Breast epithelium (tissue), 4 donors: ENCODE data around the gene SMCO3. TPM values are rescaled to one million over a fixed set of nuclear protein-coding genes. Genes with fewer than 3 reads are reported as not detected.

Source experiments
- DNase-seq, 2 donors: peaks; one replicate each; pipeline ENCODE4 v3.0.0-alpha.2; 2019; ENCODE audit warnings: low spot score in 2 of 2
- H3K27ac ChIP-seq, 2 donors: fragments of 200-600 bp; sonication (generic) in 1 of 2; one replicate each; pipeline ENCODE4 v1.5.1; 2016 to 2019; ENCODE audit warnings: mild to moderate bottlenecking in 1 of 2
- H3K27me3 ChIP-seq, 2 donors: fragments of 200-600 bp; sonication (generic) in 1 of 2; one replicate each; pipeline versions ENCODE4 v1.5.1 to v1.6.0; 2017 to 2019; ENCODE audit warnings: control low read depth in 1 of 2, mild to moderate bottlenecking in 1 of 2
- H3K36me3 ChIP-seq: fragments of 200-600 bp; one replicate; pipeline ENCODE4 v1.5.1; 2019
- H3K4me1 ChIP-seq, 2 donors: fragments of 200-600 bp; sonication (generic); one replicate each; pipeline ENCODE4 v1.5.1; 2016 to 2019; ENCODE audit warnings: control low read depth in 1 of 2
- H3K4me3 ChIP-seq, 3 donors: fragments of 200-600 bp; sonication (generic); 1 replicate in 2 of 3; 2 replicates in 1 of 3; pipeline ENCODE4 v1.5.1; 2016 to 2019; ENCODE audit warnings: mild to moderate bottlenecking in 3 of 3, moderate library complexity in 2 of 3
- H3K9me3 ChIP-seq, 2 donors: fragments of 200-600 bp; sonication (generic) in 1 of 2; one replicate each; pipeline ENCODE4 v1.5.1; 2016 to 2019; ENCODE audit warnings: control low read depth in 1 of 2
- POLR2A ChIP-seq: fragments of 450-650 bp; IDR thresholded peaks from one replicate; pipeline ENCODE4 v1.6.1; 2016; ENCODE audit warnings: antibody characterized with exemption, mild to moderate bottlenecking, moderate library complexity
- POLR2AphosphoS5 ChIP-seq, 3 donors: sonication (generic); formaldehyde crosslinking; IDR thresholded peaks; one replicate each; pipeline ENCODE4 v1.6.1; 2017; ENCODE audit warnings: antibody characterized with exemption in 3 of 3
- intact Hi-C: fragments of 100-400 bp; cut with DNase I; formaldehyde crosslinking; loops from one replicate; pipeline ENCODE4 v1.15.1; 2023; ENCODE audit warnings: low total_unique reads
- total RNA-seq, 3 donors: library from RNA; depleted of rRNA; stranded (reverse); fragments of >200 nt; gene quantifications; one replicate each; pipeline ENCODE4 v1.1.0, GENCODE V29; 2016
- TF ChIP-seq, protein P1 (sequence below), 3 donors: fragments of 450-650 bp; IDR thresholded peaks; one replicate each; pipeline ENCODE4 v1.5.1; 2016 to 2017; ENCODE audit warnings: antibody characterized with exemption in 3 of 3, mild to moderate bottlenecking in 3 of 3, moderate library complexity in 3 of 3

SMCO3 gene
- total RNA-seq, 3 donors from 2014 or later = 0.33 to 0.59 TPM; not detected in 1

DNA sequence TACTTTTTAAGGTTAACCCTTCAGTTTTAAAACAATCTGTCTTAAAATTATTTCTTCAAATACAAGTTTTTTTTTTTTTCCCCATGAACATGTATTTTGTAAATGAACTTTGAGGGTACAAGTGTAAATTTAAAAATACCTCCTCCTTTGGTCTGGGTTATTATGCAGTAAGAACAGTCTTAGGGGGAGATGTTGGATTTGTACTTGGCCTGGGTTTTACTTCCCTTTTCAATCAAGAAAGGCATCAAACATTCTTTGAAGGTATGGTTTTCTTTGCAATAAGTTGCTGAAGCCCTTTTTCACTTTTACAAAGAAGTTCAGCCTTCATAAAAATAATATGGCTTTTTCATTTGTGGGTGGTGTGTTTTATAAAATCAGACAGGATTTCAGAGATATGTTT is 31.2 kb downstream of the SMCO3 start:
- no peak overlapping the region for H3K4me3 ChIP-seq
- H3K4me1 ChIP-seq = no peaks in the 10 kb centered on the region
- intact Hi-C loops = no loop called here
- no peak for DNase-seq
- TF ChIP-seq, protein P1, sequence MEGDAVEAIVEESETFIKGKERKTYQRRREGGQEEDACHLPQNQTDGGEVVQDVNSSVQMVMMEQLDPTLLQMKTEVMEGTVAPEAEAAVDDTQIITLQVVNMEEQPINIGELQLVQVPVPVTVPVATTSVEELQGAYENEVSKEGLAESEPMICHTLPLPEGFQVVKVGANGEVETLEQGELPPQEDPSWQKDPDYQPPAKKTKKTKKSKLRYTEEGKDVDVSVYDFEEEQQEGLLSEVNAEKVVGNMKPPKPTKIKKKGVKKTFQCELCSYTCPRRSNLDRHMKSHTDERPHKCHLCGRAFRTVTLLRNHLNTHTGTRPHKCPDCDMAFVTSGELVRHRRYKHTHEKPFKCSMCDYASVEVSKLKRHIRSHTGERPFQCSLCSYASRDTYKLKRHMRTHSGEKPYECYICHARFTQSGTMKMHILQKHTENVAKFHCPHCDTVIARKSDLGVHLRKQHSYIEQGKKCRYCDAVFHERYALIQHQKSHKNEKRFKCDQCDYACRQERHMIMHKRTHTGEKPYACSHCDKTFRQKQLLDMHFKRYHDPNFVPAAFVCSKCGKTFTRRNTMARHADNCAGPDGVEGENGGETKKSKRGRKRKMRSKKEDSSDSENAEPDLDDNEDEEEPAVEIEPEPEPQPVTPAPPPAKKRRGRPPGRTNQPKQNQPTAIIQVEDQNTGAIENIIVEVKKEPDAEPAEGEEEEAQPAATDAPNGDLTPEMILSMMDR (IDR thresholded peaks at IDR 0.05) = no peak
- TF ChIP-seq POLR2A = no peak
- no peak for TF ChIP-seq POLR2AphosphoS5 (IDR thresholded peaks at IDR 0.05)
- no peaks in the 10 kb centered on the region for H3K36me3 ChIP-seq
- H3K27ac ChIP-seq = no peak overlapping the region
- no peaks in the 10 kb centered on the region for H3K27me3 ChIP-seq
- H3K9me3 ChIP-seq = no peaks in the 10 kb centered on the region

DNA sequence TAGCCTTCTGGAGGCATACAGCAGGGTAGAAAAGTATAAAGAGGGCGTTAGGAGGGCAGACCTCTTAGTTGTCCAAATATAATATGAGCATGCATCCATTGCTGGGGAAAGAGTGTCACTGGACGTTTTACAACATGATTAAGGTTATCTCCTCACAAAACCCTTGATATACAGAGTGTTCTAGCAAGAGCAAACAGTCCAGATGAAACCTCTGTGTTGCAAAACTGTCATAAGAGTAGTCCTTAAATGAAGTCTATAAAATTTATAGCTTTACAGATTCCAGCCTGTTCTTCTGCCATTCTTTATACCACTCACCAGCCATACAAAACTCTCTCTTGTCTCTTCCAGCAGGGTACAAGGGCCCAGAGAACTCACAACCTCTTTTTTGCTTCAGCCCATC is 32.4 kb downstream of the SMCO3 start:
- Histone ChIP-seq H3K4me1 (peaks cover 0 to 2% of the 10 kb centered on the region in 2 donors), H3K27me3 (no peaks in the 10 kb centered on the region), H3K27ac (no peak overlapping the region), H3K4me3 (no peak overlapping the region), H3K9me3 (no peaks in the 10 kb centered on the region), H3K36me3 (no peaks in the 10 kb centered on the region)
- DNase-seq = no peak
- TF ChIP-seq, protein P1 (IDR thresholded peaks at IDR 0.05) = no peak
- no peak for TF ChIP-seq POLR2AphosphoS5 (IDR thresholded peaks at IDR 0.05)
- TF ChIP-seq POLR2A = no peak
- intact Hi-C loops = no loop called here

DNA sequence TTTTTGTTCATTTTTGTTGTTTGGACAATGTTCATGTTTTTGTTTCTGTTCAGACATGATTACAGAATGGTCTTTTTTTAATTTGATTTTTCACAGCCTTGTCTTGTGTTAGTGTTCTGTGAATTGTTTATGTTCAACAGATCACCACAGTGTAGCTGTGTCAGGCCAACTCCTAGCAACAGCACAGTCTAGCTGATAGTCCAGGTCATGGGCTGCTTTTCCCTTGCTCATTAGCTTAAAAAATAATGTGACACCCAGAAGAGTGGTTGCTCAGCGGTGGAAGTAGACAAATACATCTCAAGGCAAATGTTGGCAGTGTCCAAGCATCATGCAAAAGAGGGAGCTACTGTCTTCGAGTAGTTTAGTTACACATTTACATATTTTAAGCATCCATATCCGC is 33.1 kb downstream of the SMCO3 start:
- Histone ChIP-seq H3K27me3 (no peaks in the 10 kb centered on the region), H3K4me1 (peaks cover 0 to 7% of the 10 kb centered on the region in 2 donors), H3K27ac (no peak overlapping the region), H3K4me3 (no peak overlapping the region), H3K36me3 (no peaks in the 10 kb centered on the region), H3K9me3 (no peaks in the 10 kb centered on the region)
- TF ChIP-seq POLR2A = no peak
- TF ChIP-seq POLR2AphosphoS5 (IDR thresholded peaks at IDR 0.05) = no peak
- TF ChIP-seq, protein P1 (IDR thresholded peaks at IDR 0.05) = no peak
- intact Hi-C loops = no loop called here
- no peak for DNase-seq

DNA sequence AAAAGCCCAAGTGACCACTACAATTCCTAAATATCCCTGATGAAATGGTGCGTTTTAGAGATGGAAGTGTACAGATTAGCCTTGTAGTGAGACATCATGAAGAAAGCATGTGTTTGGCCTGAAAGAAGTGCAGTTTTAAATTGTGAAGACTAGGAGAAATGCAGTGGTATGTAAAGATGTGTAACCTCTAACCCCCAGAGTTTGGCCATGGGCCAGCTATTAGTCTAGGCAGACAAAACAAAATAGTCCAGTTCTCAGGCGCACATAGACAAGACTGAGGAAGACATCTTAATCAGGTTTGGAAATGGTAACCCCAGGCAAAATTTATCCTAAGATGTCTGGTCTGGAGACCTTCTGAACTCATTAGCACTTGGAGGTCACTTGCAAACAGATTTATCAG is 34.1 kb downstream of the SMCO3 start:
- Histone ChIP-seq H3K4me3 (no peak overlapping the region), H3K27me3 (no peaks in the 10 kb centered on the region), H3K9me3 (no peaks in the 10 kb centered on the region), H3K27ac (no peak overlapping the region), H3K36me3 (no peaks in the 10 kb centered on the region), H3K4me1 (peaks cover 0 to 7% of the 10 kb centered on the region in 2 donors)
- intact Hi-C loops = no loop called here
- DNase-seq = no peak
- TF ChIP-seq, protein P1 (IDR thresholded peaks at IDR 0.05) = no peak
- TF ChIP-seq POLR2A (no peak), POLR2AphosphoS5 (IDR thresholded peaks at IDR 0.05) (no peak)

DNA sequence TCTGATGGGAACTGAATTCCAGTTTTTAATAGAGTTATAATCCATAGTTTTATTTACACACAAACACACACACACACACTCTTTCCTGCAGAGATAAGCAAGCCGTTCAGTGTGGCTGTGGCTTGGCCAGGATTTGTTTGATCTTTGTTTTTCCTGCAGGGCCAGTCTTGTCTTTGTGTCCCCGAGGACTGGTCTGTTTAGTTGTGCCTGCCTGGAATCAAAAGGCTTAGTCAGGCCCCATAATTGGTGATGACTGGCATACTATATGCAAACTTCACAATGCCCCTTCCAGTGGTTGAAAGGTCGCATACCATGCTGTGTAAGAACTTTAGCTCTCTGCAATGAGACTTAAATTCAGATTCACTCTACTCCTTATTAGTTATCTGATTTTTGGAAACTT is 36.7 kb downstream of the SMCO3 start:
- DNase-seq = no peak
- Histone ChIP-seq H3K36me3 (no peaks in the 10 kb centered on the region), H3K27me3 (no peaks in the 10 kb centered on the region), H3K4me1 (peaks cover 0 to 7% of the 10 kb centered on the region in 2 donors), H3K9me3 (no peaks in the 10 kb centered on the region), H3K27ac (peak overlapping the region; percentile 98 to 99), H3K4me3 (peak overlapping the region in 1 of 3 donors; percentile 79)
- intact Hi-C loops = no loop called here
- TF ChIP-seq POLR2A (no peak), POLR2AphosphoS5 (IDR thresholded peaks at IDR 0.05) (no peak)
- TF ChIP-seq, protein P1 (IDR thresholded peaks at IDR 0.05) = no peak
